ENCODE measurements around the gene IL10. TPM values are rescaled to one million over a fixed set of nuclear protein-coding genes. Genes with fewer than 3 reads are reported as not detected.

IL10 gene
- total and polyA plus RNA-seq, 2 donors from 2014 or later: 0.49 to 2.5 TPM

DNA sequence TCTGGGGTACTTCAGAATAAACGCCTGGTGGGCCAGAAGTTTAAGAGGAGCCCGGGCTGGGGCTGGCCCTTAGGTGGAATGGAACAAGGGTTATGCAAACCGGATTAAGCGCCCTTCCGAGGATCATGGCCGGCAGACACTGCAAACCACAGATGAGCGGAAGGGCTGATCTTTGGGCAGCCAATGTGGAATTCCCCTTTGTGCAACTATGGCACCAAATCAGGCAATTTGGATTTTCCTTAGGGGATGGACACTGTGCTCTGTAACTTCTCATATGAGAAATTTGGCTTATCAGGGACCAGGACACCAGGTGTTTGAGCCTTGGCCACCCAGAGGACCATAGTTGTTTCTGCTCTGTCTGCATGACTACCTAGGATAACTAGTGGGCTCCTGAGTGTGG lies 5.7 kb upstream of the IL10 start:
- H3K4me3 ChIP-seq (ENCODE audit: low read length in 3 of 3): no peak overlapping the region
- TF ChIP-seq, protein P1, sequence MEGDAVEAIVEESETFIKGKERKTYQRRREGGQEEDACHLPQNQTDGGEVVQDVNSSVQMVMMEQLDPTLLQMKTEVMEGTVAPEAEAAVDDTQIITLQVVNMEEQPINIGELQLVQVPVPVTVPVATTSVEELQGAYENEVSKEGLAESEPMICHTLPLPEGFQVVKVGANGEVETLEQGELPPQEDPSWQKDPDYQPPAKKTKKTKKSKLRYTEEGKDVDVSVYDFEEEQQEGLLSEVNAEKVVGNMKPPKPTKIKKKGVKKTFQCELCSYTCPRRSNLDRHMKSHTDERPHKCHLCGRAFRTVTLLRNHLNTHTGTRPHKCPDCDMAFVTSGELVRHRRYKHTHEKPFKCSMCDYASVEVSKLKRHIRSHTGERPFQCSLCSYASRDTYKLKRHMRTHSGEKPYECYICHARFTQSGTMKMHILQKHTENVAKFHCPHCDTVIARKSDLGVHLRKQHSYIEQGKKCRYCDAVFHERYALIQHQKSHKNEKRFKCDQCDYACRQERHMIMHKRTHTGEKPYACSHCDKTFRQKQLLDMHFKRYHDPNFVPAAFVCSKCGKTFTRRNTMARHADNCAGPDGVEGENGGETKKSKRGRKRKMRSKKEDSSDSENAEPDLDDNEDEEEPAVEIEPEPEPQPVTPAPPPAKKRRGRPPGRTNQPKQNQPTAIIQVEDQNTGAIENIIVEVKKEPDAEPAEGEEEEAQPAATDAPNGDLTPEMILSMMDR (IDR thresholded peaks at IDR 0.05; ENCODE audit: borderline replicate concordance, extremely low read depth, insufficient read depth): no peak
- no peak overlapping the region for H3K27ac ChIP-seq (ENCODE audit: low read depth in 2 of 2, low read length in 2 of 2)
- H3K9me3 ChIP-seq (ENCODE audit: control insufficient read depth in 2 of 3, insufficient read depth in 1 of 3, low read length in 3 of 3): no peaks in the 10 kb centered on the region
- H3K27me3 ChIP-seq (ENCODE audit: control insufficient read depth, insufficient read depth, low read length): no peaks in the 10 kb centered on the region
- H3K9ac ChIP-seq (ENCODE audit: low read length in 3 of 3): no peak overlapping the region
- H3K4me1 ChIP-seq (ENCODE audit: control insufficient read depth in 2 of 3, insufficient read depth in 2 of 3, low read depth in 1 of 3, low read length in 3 of 3): peaks cover 0 to 2% (median 0%) of the 10 kb centered on the region in 3 donors
- no peak for DNase-seq
- no peak for FAIRE-seq
- intact Hi-C loops (cut with DNase I): no loop called here
- H3K36me3 ChIP-seq (ENCODE audit: control insufficient read depth in 2 of 3, insufficient read depth in 3 of 3, low read length in 3 of 3): no peaks in the 10 kb centered on the region

- Histone ChIP-seq H3K9ac (ENCODE audit: low read length in 3 of 3) (no peak overlapping the region), H3K27me3 (ENCODE audit: control insufficient read depth, insufficient read depth, low read length) (no peaks in the 10 kb centered on the region), H3K36me3 (ENCODE audit: control insufficient read depth in 2 of 3, insufficient read depth in 3 of 3, low read length in 3 of 3) (no peaks in the 10 kb centered on the region), H3K9me3 (ENCODE audit: control insufficient read depth in 2 of 3, insufficient read depth in 1 of 3, low read length in 3 of 3) (no peaks in the 10 kb centered on the region), H3K4me3 (ENCODE audit: low read length in 3 of 3) (no peak overlapping the region), H3K4me1 (ENCODE audit: control insufficient read depth in 2 of 3, insufficient read depth in 2 of 3, low read depth in 1 of 3, low read length in 3 of 3) (peaks cover 0 to 2% (median 0%) of the 10 kb centered on the region in 3 donors), H3K27ac (ENCODE audit: low read depth in 2 of 2, low read length in 2 of 2) (no peak overlapping the region)
- TF ChIP-seq, protein P1 (IDR thresholded peaks at IDR 0.05; ENCODE audit: borderline replicate concordance, extremely low read depth, insufficient read depth): no peak
- DNase-seq (no peak), FAIRE-seq (no peak)
- intact Hi-C loops (cut with DNase I): no loop called here
Measured at GRCh38 chr1:206776229-206776628, 3.9 kb upstream of the IL10 start.

DNA sequence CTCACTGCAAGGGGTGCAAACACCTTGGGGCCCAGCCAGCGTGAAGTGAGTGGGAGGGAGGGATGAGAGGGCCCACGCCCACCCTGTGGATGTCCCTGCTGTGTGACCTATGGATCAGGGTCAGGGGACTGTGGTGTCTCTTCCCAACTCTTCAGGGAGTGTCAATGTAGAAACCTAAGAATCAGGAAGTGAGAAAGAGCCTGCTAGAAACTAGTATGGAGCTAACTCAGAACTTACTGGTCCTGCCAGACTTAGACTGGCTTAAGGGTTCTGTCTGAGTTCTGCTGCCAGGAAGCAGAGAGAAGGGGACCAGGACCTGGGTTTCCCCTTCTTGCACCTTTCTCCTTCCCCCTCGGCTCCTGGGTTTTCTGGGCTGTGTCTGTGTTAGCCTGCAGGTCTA lies 1.8 kb upstream of the IL10 start:
- Histone ChIP-seq H3K27ac (ENCODE audit: low read depth in 2 of 2, low read length in 2 of 2) (no peak overlapping the region), H3K4me3 (ENCODE audit: low read length in 3 of 3) (no peak overlapping the region), H3K27me3 (ENCODE audit: control insufficient read depth, insufficient read depth, low read length) (no peaks in the 10 kb centered on the region), H3K9me3 (ENCODE audit: control insufficient read depth in 2 of 3, insufficient read depth in 1 of 3, low read length in 3 of 3) (no peaks in the 10 kb centered on the region), H3K9ac (ENCODE audit: low read length in 3 of 3) (no peak overlapping the region), H3K36me3 (ENCODE audit: control insufficient read depth in 2 of 3, insufficient read depth in 3 of 3, low read length in 3 of 3) (no peaks in the 10 kb centered on the region), H3K4me1 (ENCODE audit: control insufficient read depth in 2 of 3, insufficient read depth in 2 of 3, low read depth in 1 of 3, low read length in 3 of 3) (peaks cover 0 to 2% (median 0%) of the 10 kb centered on the region in 3 donors)
- no peak for FAIRE-seq
- TF ChIP-seq, protein P1 (IDR thresholded peaks at IDR 0.05; ENCODE audit: borderline replicate concordance, extremely low read depth, insufficient read depth): no peak
- no peak for DNase-seq
- intact Hi-C loops (cut with DNase I): no loop called here

- FAIRE-seq (no peak), DNase-seq (no peak)
- no peak overlapping the region for H3K27ac ChIP-seq (ENCODE audit: low read depth in 2 of 2, low read length in 2 of 2)
- peaks cover 0 to 2% (median 0%) of the 10 kb centered on the region in 3 donors for H3K4me1 ChIP-seq (ENCODE audit: control insufficient read depth in 2 of 3, insufficient read depth in 2 of 3, low read depth in 1 of 3, low read length in 3 of 3)
- H3K9me3 ChIP-seq (ENCODE audit: control insufficient read depth in 2 of 3, insufficient read depth in 1 of 3, low read length in 3 of 3): no peaks in the 10 kb centered on the region
- H3K4me3 ChIP-seq (ENCODE audit: low read length in 3 of 3): no peak overlapping the region
- H3K36me3 ChIP-seq (ENCODE audit: control insufficient read depth in 2 of 3, insufficient read depth in 3 of 3, low read length in 3 of 3): no peaks in the 10 kb centered on the region
- H3K27me3 ChIP-seq (ENCODE audit: control insufficient read depth, insufficient read depth, low read length): no peaks in the 10 kb centered on the region
- TF ChIP-seq, protein P1 (IDR thresholded peaks at IDR 0.05; ENCODE audit: borderline replicate concordance, extremely low read depth, insufficient read depth): no peak
- H3K9ac ChIP-seq (ENCODE audit: low read length in 3 of 3): no peak overlapping the region
- intact Hi-C loops (cut with DNase I): no loop called here
Measured at GRCh38 chr1:206771338-206771692, 979 bp downstream of the IL10 start.

Measured in kidney (tissue), 14 donors.